Hepatocyte (in vitro differentiated cells): ENCODE results near the gene PTGES. TPM values are rescaled to one million over a fixed set of nuclear protein-coding genes. Genes with fewer than 3 reads are reported as not detected.
"Not testable (repeated sequence)": the region's sequence is repeated elsewhere in the genome, so short reads cannot be mapped to it uniquely, and the experiment has no call there.

Experiments
- DNase-seq: peaks from one replicate; pipeline ENCODE4 v3.0.0-alpha.2; 2016; ENCODE audit warnings: low spot score
- H2AFZ ChIP-seq: fragments of 200-600 bp; sonication (generic); 2 replicates; pipeline ENCODE4 v1.6.0; 2016; ENCODE audit warnings: antibody characterized with exemption, mild to moderate bottlenecking
- H3K27ac ChIP-seq: fragments of 200-600 bp; sonication (generic); 2 replicates; pipeline ENCODE4 v1.5.1; 2016; ENCODE audit warnings: mild to moderate bottlenecking
- H3K27me3 ChIP-seq: fragments of 200-600 bp; sonication (generic); 2 replicates; pipeline ENCODE4 v1.6.1; 2016
- H3K36me3 ChIP-seq: fragments of 200-600 bp; sonication (generic); replicated peaks from 2 replicates; pipeline ENCODE4 v1.5.1; 2016; ENCODE audit warnings: low read depth; ENCODE audit not compliant: insufficient read depth
- H3K4me1 ChIP-seq: fragments of 200-600 bp; sonication (generic); 2 replicates; pipeline ENCODE4 v1.5.1; 2016; ENCODE audit warnings: mild to moderate bottlenecking, moderate library complexity; ENCODE audit not compliant: insufficient read depth
- H3K4me2 ChIP-seq: fragments of 200-600 bp; sonication (generic); 2 replicates; pipeline ENCODE4 v1.6.0; 2016
- H3K4me3 ChIP-seq: fragments of 200-600 bp; sonication (generic); 2 replicates; pipeline ENCODE4 v1.5.1; 2016; ENCODE audit warnings: mild to moderate bottlenecking
- H3K79me2 ChIP-seq: fragments of 200-600 bp; sonication (generic); 2 replicates; pipeline ENCODE4 v1.6.0; 2017; ENCODE audit warnings: mild to moderate bottlenecking
- H3K9me2 ChIP-seq: fragments of 200-600 bp; sonication (generic); replicated peaks from 2 replicates; pipeline ENCODE4 v1.6.0; 2017; ENCODE audit warnings: mild to moderate bottlenecking; ENCODE audit not compliant: insufficient read depth
- H3K9me3 ChIP-seq: fragments of 200-600 bp; sonication (generic); 2 replicates; pipeline ENCODE4 v1.5.1; 2016; ENCODE audit warnings: low read depth, mild to moderate bottlenecking
- H4K20me1 ChIP-seq: fragments of 200-600 bp; sonication (generic); 2 replicates; pipeline ENCODE4 v1.6.0; 2016; ENCODE audit warnings: mild to moderate bottlenecking; ENCODE audit not compliant: insufficient read depth, poor library complexity, severe bottlenecking
- CTCF ChIP-seq: fragments of 200-600 bp; sonication (generic); IDR thresholded peaks from 2 replicates; pipeline ENCODE4 v1.5.1; 2016; ENCODE audit warnings: antibody characterized with exemption, mild to moderate bottlenecking; ENCODE audit not compliant: poor library complexity
- EZH2 ChIP-seq: fragments of 200-600 bp; sonication (generic); IDR thresholded peaks from 2 replicates; pipeline ENCODE4 v1.6.1; 2016; ENCODE audit warnings: antibody characterized with exemption, mild to moderate bottlenecking, borderline replicate concordance
- EZH2phosphoT487 ChIP-seq: fragments of 200-600 bp; sonication (generic); IDR thresholded peaks from one replicate; pipeline ENCODE4 v1.6.1; 2018; ENCODE audit warnings: antibody characterized with exemption, mild to moderate bottlenecking, low read depth, moderate library complexity; ENCODE audit not compliant: unreplicated experiment, severe bottlenecking
- WGBS: methylation state at CpG from one replicate; pipeline ENCODE4 v1.1.6; 2016; ENCODE audit warnings: low lambda C conversion rate; ENCODE audit errors: missing lambda C conversion rate; 5-methylcytosine and 5-hydroxymethylcytosine counted together
- polyA plus RNA-seq: library from polyadenylated mRNA; unstranded; fragments of >200 nt; fragmentation: Nextera tagmentation; extraction: Ambion mirVana; gene quantifications from 2 replicates; pipeline ENCODE4 v1.2.1, GENCODE V29; 2016
- total RNA-seq: library from RNA; depleted of rRNA; stranded (reverse); fragments of >200 nt; gene quantifications from 2 replicates; pipeline ENCODE4 v1.2.3, GENCODE V29; 2014

PTGES gene
- total and polyA plus RNA-seq, 2 experiments from 2014 or later = 26.4 to 94.9 TPM

GRCh38 chr9:129794549-129794948 lies 41.7 kb upstream of the PTGES start:
- Histone ChIP-seq H3K36me3 (no peaks in the 10 kb centered on the region), H3K4me2 (no peak overlapping the region), H3K27me3 (peaks cover 7% of the 10 kb centered on the region), H3K27ac (no peak overlapping the region), H3K9me3 (no peaks in the 10 kb centered on the region), H3K79me2 (no peaks in the 10 kb centered on the region), H3K4me3 (no peak overlapping the region), H3K9me2 (no peaks in the 10 kb centered on the region), H4K20me1 (no peaks in the 10 kb centered on the region), H2AFZ (no peak overlapping the region), H3K4me1 (no peaks in the 10 kb centered on the region)
- 89% methylated on average over 8 of the region's 8 CpGs for WGBS
- TF ChIP-seq EZH2phosphoT487 = no peak
- no peak for TF ChIP-seq EZH2
- no peak for TF ChIP-seq CTCF
- peak; percentile 1 for DNase-seq

- no peak for DNase-seq
- 82% methylated on average over 10 of the region's 10 CpGs for WGBS
- Histone ChIP-seq H3K4me2 (no peak overlapping the region), H4K20me1 (no peaks in the 10 kb centered on the region), H3K36me3 (no peaks in the 10 kb centered on the region), H3K27me3 (no peaks in the 10 kb centered on the region), H2AFZ (no peak overlapping the region), H3K4me1 (no peaks in the 10 kb centered on the region), H3K9me3 (no peaks in the 10 kb centered on the region), H3K4me3 (no peak overlapping the region), H3K27ac (no peak overlapping the region), H3K79me2 (no peaks in the 10 kb centered on the region), H3K9me2 (no peaks in the 10 kb centered on the region)
- TF ChIP-seq EZH2phosphoT487 = no peak
- TF ChIP-seq EZH2 = no peak
- TF ChIP-seq CTCF = no peak
These were observed 33.6 kb upstream of the PTGES start for GRCh38 chr9:129786481-129786880.

GRCh38 chr9:129785866-129786265 lies 33.0 kb upstream of the PTGES start:
- 83% methylated on average over 1 of the region's 1 CpG for WGBS

GRCh38 chr9:129784970-129785369 lies 32.1 kb upstream of the PTGES start:
- not testable (repeated sequence) for H3K4me3 ChIP-seq, H3K9me3 ChIP-seq, H2AFZ ChIP-seq, H3K36me3 ChIP-seq, H3K79me2 ChIP-seq, DNase-seq, H3K4me2 ChIP-seq, H3K27me3 ChIP-seq, H4K20me1 ChIP-seq, H3K9me2 ChIP-seq, H3K27ac ChIP-seq, H3K4me1 ChIP-seq
- 75% methylated on average over 11 of the region's 11 CpGs for WGBS

More at GRCh38 chr9:129785866-129786265, 33.0 kb upstream of the PTGES start:
- H3K4me1 ChIP-seq = no peaks in the 10 kb centered on the region
- no peaks in the 10 kb centered on the region for H3K79me2 ChIP-seq
- H3K4me3 ChIP-seq = no peak overlapping the region
- TF ChIP-seq CTCF (no peak), EZH2phosphoT487 (no peak), EZH2 (no peak)
- DNase-seq = no peak
- no peak overlapping the region for H3K4me2 ChIP-seq
- H3K27ac ChIP-seq = no peak overlapping the region
- H3K27me3 ChIP-seq = no peaks in the 10 kb centered on the region
- no peaks in the 10 kb centered on the region for H3K9me3 ChIP-seq
- no peak overlapping the region for H2AFZ ChIP-seq
- H3K36me3 ChIP-seq = no peaks in the 10 kb centered on the region
- H3K9me2 ChIP-seq = no peaks in the 10 kb centered on the region
- no peaks in the 10 kb centered on the region for H4K20me1 ChIP-seq
